ENCODE results near the gene DERL3.

Gene DERL3

DNA sequence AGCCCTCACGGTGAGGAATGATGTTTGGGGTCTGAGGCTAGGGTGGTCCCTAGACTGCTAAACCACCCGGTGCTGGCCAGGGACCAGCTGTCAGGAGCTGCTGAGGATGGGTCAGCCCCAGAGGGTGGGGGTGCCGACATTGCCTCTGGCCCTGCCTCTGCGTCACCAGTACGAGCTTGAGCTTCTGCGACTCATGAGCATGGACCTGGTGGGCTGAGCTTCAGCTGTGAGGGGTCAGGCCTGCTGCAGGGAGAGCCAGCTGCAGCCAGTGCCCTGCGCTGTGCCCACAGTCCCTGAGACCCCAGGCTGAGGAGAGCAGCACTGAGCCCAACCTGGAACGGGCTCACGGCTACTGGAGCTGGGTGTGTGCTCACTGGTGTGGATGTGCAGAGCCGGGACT, 7.0 kb downstream of the DERL3 start:
- H3K4me3 ChIP-seq = no peak overlapping the region
- DNase-seq (ENCODE audit: low spot score in 2 of 2) = no peak
- H3K9me3 ChIP-seq = no peaks in the 10 kb centered on the region
- in situ Hi-C loops (cut with MboI; ENCODE audit: low sequenced_read_pairs) = loop anchor here (10.0 kb wide), 1 partner anchor 57 kb away; the partner anchor contains the start of gene MMP11
- H3K27me3 ChIP-seq (ENCODE audit: low read depth) = no peaks in the 10 kb centered on the region
- no peaks in the 10 kb centered on the region for H3K4me1 ChIP-seq
- H3K36me3 ChIP-seq (replicated peaks) = peaks cover 54% of the 10 kb centered on the region

- Histone ChIP-seq H3K36me3 (replicated peaks) (peaks cover 59% of the 10 kb centered on the region), H3K9me3 (no peaks in the 10 kb centered on the region), H3K27me3 (ENCODE audit: low read depth) (no peaks in the 10 kb centered on the region), H3K4me3 (no peak overlapping the region), H3K4me1 (no peaks in the 10 kb centered on the region)
- no peak for DNase-seq (ENCODE audit: low spot score in 2 of 2)
- in situ Hi-C loops (cut with MboI; ENCODE audit: low sequenced_read_pairs) = loop anchor here (10.0 kb wide), 1 partner anchor 56 kb away; the partner anchor contains the start of gene MMP11
Measured at GRCh38 chr22:23831261-23831660, 7.5 kb downstream of the DERL3 start.

DNA sequence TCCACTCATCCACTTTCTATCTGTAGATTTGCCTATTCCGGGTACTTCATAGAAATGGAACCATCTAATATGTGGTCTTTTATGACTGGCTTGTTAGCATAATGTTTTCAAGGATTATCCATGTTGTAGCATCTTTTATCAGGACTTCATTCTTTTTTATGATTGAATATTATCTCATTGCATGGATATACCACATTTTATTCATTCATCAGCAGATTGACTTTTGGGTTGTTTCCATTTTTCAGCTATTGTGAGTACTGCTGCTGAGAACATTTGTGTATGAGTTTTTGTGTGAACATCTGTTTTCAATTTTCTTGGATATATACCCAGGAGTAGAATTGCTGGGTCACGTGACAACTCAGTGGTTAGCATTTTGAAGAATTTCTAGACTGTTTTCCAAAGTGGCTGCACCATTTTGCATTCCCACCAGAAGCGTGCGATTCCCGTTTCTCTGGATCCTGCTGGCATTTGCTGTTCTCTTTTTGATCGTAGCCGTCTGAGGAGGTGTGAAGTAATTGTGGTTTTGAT, 8.9 kb downstream of the DERL3 start:
- peaks cover 62% of the 10 kb centered on the region for H3K36me3 ChIP-seq (replicated peaks)
- H3K9me3 ChIP-seq = no peaks in the 10 kb centered on the region
- H3K27me3 ChIP-seq (ENCODE audit: low read depth) = no peaks in the 10 kb centered on the region
- in situ Hi-C loops (cut with MboI; ENCODE audit: low sequenced_read_pairs) = loop anchor here (10.0 kb wide), 1 partner anchor 55 kb away; the partner anchor contains the start of gene MMP11
- no peak for DNase-seq (ENCODE audit: low spot score in 2 of 2)
- no peaks in the 10 kb centered on the region for H3K4me1 ChIP-seq
- no peak overlapping the region for H3K4me3 ChIP-seq

- in situ Hi-C loops (cut with MboI; ENCODE audit: low sequenced_read_pairs) = no loop called here
- H3K36me3 ChIP-seq (replicated peaks) = peaks cover 67% of the 10 kb centered on the region
- no peaks in the 10 kb centered on the region for H3K9me3 ChIP-seq
- no peaks in the 10 kb centered on the region for H3K4me1 ChIP-seq
- DNase-seq (ENCODE audit: low spot score in 2 of 2) = no peak
- H3K4me3 ChIP-seq = no peak overlapping the region
- no peaks in the 10 kb centered on the region for H3K27me3 ChIP-seq (ENCODE audit: low read depth)
Measured at GRCh38 chr22:23828800-23829680, 9.8 kb downstream of the DERL3 start.

GRCh38 chr22:23827351-23827995, 11.3 kb downstream of the DERL3 start:
- in situ Hi-C loops (cut with MboI; ENCODE audit: low sequenced_read_pairs) = no loop called here
- Histone ChIP-seq H3K36me3 (replicated peaks) (peaks cover 74% of the 10 kb centered on the region), H3K9me3 (no peaks in the 10 kb centered on the region), H3K27me3 (ENCODE audit: low read depth) (no peaks in the 10 kb centered on the region), H3K4me3 (no peak overlapping the region), H3K4me1 (no peaks in the 10 kb centered on the region)
- no peak for DNase-seq (ENCODE audit: low spot score in 2 of 2)

- Histone ChIP-seq H3K36me3 (replicated peaks) (peaks cover 76% of the 10 kb centered on the region), H3K4me3 (no peak overlapping the region), H3K27me3 (ENCODE audit: low read depth) (no peaks in the 10 kb centered on the region), H3K9me3 (no peaks in the 10 kb centered on the region), H3K4me1 (no peaks in the 10 kb centered on the region)
- in situ Hi-C loops (cut with MboI; ENCODE audit: low sequenced_read_pairs) = no loop called here
- DNase-seq (ENCODE audit: low spot score in 2 of 2) = no peak
Measured at GRCh38 chr22:23826510-23827350, 12.1 kb downstream of the DERL3 start.

- Histone ChIP-seq H3K27me3 (ENCODE audit: low read depth) (no peaks in the 10 kb centered on the region), H3K4me1 (no peaks in the 10 kb centered on the region), H3K36me3 (replicated peaks) (peaks cover 78% of the 10 kb centered on the region), H3K4me3 (no peak overlapping the region), H3K9me3 (no peaks in the 10 kb centered on the region)
- in situ Hi-C loops (cut with MboI; ENCODE audit: low sequenced_read_pairs) = no loop called here
- DNase-seq (ENCODE audit: low spot score in 2 of 2) = no peak
Measured at GRCh38 chr22:23825246-23825905, 13.4 kb downstream of the DERL3 start.

- no peak overlapping the region for H3K4me3 ChIP-seq
- peaks cover 71% of the 10 kb centered on the region for H3K36me3 ChIP-seq (replicated peaks)
- H3K9me3 ChIP-seq = no peaks in the 10 kb centered on the region
- no peaks in the 10 kb centered on the region for H3K4me1 ChIP-seq
- no peak for DNase-seq (ENCODE audit: low spot score in 2 of 2)
- in situ Hi-C loops (cut with MboI; ENCODE audit: low sequenced_read_pairs) = no loop called here
- H3K27me3 ChIP-seq (ENCODE audit: low read depth) = no peaks in the 10 kb centered on the region
Measured at GRCh38 chr22:23824476-23825245, 14.1 kb downstream of the DERL3 start.

DNA sequence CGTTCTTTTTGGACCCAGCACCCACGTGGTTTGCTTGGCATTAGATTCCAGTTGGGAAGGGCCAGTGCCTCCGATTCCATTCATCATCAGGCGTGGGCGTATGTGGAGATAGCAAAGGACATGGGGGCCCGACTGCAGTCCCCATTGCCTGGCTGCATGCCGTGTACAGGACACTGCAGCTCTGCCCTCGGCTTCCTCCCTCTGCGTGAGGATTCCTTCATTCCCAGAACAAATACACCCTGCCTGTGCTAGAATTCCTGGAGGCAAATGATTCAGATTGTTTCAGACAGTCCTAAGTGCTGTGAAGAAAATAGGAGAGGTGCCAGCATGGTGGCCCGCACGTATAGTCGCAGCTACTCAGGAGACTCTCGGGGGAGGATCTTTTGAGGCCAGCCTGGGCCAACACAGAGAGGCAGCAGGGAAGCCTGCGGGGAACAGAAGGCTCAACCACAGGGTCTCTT, 15.4 kb downstream of the DERL3 start:
- in situ Hi-C loops (cut with MboI; ENCODE audit: low sequenced_read_pairs) = no loop called here
- no peaks in the 10 kb centered on the region for H3K27me3 ChIP-seq (ENCODE audit: low read depth)
- no peak for DNase-seq (ENCODE audit: low spot score in 2 of 2)
- peaks cover 69% of the 10 kb centered on the region for H3K36me3 ChIP-seq (replicated peaks)
- H3K4me1 ChIP-seq = no peaks in the 10 kb centered on the region
- H3K4me3 ChIP-seq = no peak overlapping the region
- no peaks in the 10 kb centered on the region for H3K9me3 ChIP-seq

- H3K4me1 ChIP-seq = no peaks in the 10 kb centered on the region
- no peaks in the 10 kb centered on the region for H3K27me3 ChIP-seq (ENCODE audit: low read depth)
- in situ Hi-C loops (cut with MboI; ENCODE audit: low sequenced_read_pairs) = no loop called here
- no peak for DNase-seq (ENCODE audit: low spot score in 2 of 2)
- peaks cover 70% of the 10 kb centered on the region for H3K36me3 ChIP-seq (replicated peaks)
- no peaks in the 10 kb centered on the region for H3K9me3 ChIP-seq
- H3K4me3 ChIP-seq = no peak overlapping the region
Measured at GRCh38 chr22:23822101-23822671, 16.6 kb downstream of the DERL3 start.

DNA sequence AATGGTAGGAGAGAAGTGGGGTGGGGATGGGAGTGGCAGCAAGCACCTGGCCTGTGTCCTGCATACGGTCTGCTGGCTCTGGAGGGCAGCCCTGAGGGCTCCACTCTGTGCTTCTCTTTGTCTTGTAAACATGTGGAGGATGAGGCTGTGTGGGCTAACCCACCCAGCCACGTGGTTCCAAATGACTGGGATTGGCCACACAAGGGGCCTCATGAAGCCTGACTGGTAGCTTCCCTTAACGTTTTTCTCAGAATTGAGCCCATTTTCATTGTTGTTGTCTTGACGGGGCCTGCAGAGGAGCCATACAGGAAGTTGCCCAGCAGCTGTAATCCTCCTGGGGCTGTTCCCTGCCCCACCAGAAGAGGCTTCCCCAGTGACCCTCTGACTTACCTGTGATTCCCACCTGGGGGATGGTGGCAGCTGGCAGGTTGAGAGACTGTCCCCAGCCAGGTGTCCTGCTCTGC, 18.0 kb downstream of the DERL3 start:
- H3K4me1 ChIP-seq = no peaks in the 10 kb centered on the region
- peak in 1 of 2 experiments; percentile 2 for DNase-seq (ENCODE audit: low spot score in 2 of 2)
- H3K9me3 ChIP-seq = no peaks in the 10 kb centered on the region
- peaks cover 64% of the 10 kb centered on the region for H3K36me3 ChIP-seq (replicated peaks)
- H3K4me3 ChIP-seq = no peak overlapping the region
- no peaks in the 10 kb centered on the region for H3K27me3 ChIP-seq (ENCODE audit: low read depth)
- in situ Hi-C loops (cut with MboI; ENCODE audit: low sequenced_read_pairs) = no loop called here

- Histone ChIP-seq H3K4me3 (no peak overlapping the region), H3K36me3 (replicated peaks) (peaks cover 42% of the 10 kb centered on the region), H3K27me3 (ENCODE audit: low read depth) (no peaks in the 10 kb centered on the region), H3K9me3 (no peaks in the 10 kb centered on the region), H3K4me1 (no peaks in the 10 kb centered on the region)
- no peak for DNase-seq (ENCODE audit: low spot score in 2 of 2)
- in situ Hi-C loops (cut with MboI; ENCODE audit: low sequenced_read_pairs) = no loop called here
Measured at GRCh38 chr22:23818541-23818940, 20.3 kb downstream of the DERL3 start.

All from HAP-1 (cell line).